IPS-18c (cell line): Measurements from ENCODE around the gene CDH6.

ENCODE experiments used
- H3K4me3 ChIP-seq: 2 replicates; pipeline ENCODE4 v1.7.0; 2013; ENCODE audit warnings: low read depth, mild to moderate bottlenecking, low read length, moderate library complexity; ENCODE audit not compliant: insufficient read depth
- H3K9me3 ChIP-seq: one replicate; pipeline ENCODE4 v1.6.1; 2013; ENCODE audit warnings: mild to moderate bottlenecking, low read length, moderate library complexity; ENCODE audit not compliant: control insufficient read depth, insufficient read depth

CDH6 gene

DNA sequence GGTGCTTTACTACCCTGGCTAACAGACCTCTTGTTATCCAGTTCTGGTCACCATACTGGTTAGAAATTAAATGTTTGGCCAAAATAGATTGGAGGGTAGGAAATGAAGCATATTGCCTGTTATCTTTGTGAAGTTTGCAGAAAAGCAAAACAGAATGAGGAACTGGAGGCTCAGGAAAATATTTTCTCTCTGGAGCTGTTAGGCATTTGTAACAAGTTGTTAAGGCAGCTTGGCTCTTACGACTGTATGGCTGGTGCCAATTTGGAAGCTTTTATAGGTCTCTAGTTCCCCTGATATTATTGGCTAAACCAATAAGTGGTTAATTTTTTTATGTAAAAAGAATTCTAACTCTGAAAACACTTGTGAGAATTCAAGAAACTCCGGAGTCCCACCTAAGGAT lies 35.8 kb downstream of the CDH6 start:
- H3K9me3 ChIP-seq, result no peaks in the 10 kb centered on the region
- no peak overlapping the region for H3K4me3 ChIP-seq

DNA sequence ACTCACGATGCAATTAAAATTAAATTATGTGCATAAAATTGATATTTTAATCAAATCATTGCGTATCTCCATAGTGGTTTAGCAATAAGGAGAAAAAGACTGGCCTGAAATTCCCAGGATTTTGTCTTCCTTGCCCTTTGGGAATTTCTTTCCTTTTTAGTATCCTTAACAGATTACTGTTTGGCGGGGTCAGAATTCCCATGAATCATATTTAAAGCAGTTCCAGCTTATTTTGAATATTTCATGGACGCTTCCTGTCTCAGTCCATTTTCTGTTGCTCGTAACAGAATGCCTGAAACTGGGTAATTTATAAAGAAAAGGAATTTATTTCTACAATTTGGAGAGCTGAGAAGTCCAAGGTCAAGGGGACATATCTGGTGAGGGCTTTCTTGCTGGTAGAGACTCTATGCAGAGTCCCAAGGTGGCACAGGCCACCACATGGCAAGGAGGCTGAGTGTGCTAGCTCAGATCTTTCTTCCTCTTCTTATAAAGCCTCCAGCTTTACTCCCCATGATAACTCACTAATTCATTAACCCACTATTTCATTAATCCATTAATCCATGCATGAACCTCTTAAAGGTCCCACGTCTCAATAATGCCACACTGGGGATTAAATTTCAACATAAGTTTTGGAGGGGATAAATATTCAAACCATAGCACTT lies 37.8 kb downstream of the CDH6 start:
- Histone ChIP-seq H3K9me3 (no peaks in the 10 kb centered on the region), H3K4me3 (no peak overlapping the region)

DNA sequence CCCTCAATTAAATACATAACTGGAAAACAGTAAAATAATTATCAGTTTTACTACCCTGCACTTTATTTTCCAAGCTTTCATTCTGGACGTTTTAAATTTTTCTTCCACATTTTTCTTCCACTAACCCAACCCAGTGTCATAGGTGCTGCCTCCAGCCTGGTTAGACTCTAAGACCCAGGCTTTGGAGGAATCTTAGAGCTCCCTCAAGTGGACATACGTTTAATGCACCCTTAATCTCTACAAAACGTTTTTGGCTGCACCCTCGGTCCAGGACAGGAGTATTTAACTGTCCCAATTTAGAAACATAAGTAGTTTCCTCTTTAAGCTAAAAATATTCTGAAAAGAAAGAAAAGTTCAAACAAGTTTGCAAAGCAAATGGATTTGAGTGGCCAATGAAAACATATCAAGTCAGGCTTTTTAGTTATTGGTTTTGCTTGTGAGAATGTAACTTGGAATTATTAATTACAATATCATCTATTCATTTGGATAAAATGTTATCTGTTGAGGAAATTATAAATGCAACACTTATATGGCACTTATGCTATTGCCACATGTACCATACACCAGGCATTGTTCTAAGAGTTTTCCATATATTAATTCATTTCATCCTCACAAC lies 38.9 kb downstream of the CDH6 start:
- Histone ChIP-seq H3K9me3 (no peaks in the 10 kb centered on the region), H3K4me3 (no peak overlapping the region)

GRCh38 chr5:31235381-31235780 lies 41.9 kb downstream of the CDH6 start:
- no peak overlapping the region for H3K4me3 ChIP-seq
- no peaks in the 10 kb centered on the region for H3K9me3 ChIP-seq

- Histone ChIP-seq H3K4me3 (no peak overlapping the region), H3K9me3 (no peaks in the 10 kb centered on the region)
Measured at GRCh38 chr5:31236339-31236738, 42.9 kb downstream of the CDH6 start.

DNA sequence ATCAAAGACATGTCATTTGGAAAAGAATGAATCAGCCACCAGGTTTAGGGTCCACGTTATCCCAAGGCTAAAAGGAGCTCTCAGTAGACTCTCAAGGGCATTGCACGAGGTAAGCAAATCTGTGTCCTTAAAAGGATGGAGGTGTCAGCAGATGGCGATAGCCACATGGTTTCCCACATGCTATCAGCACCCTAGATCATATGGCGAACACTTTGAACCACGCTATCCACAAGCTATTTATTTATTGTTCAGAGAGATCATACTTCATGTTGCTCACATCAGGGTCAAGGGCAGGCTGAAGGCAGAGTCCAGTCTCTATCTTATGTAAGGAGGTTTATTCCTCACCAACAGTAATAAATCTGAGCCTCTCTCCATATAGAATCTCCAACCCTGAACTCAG lies 43.7 kb downstream of the CDH6 start:
- no peak overlapping the region for H3K4me3 ChIP-seq

DNA sequence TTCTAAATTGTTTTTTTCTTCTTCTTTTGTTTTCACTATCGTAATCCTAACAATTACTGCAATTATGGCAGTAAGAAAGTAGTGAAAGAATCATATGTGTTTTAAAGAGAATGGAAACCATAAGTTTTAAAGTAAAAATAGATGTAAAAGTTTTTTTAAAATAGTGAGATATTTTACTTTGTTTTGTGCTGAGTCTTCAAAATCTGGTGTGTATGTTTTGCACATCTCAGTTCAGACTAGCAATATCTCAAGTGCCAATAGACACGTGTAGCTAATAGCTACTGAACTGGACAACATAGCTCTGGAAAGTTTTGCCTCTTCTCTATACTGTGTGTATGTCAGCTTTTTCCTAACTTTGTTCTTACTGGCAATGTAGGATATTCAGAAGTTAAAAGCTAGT lies 45.0 kb downstream of the CDH6 start:
- Histone ChIP-seq H3K4me3 (no peak overlapping the region), H3K9me3 (no peaks in the 10 kb centered on the region)

More for the DNA sequence above, 43.7 kb downstream of the CDH6 start:
- no peaks in the 10 kb centered on the region for H3K9me3 ChIP-seq

DNA sequence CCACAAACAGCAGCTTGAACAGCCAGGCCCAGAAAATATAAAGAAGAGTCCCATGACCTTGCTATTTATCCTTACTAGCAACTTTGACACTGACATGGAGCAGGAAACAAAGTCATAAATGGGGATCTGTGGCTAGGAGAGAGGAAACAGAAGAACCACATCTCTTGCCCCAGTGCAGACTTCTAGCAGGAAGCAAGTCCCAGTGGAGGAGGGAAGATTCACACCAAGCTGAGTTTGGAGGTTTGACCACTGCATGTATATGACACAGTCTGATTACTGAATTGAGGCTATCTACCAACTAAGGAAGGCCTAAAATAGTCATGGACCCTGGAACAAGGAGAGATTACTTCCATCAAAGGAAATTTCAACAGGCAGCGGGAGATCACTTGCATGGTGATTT lies 51.4 kb downstream of the CDH6 start:
- Histone ChIP-seq H3K4me3 (no peak overlapping the region), H3K9me3 (no peaks in the 10 kb centered on the region)

DNA sequence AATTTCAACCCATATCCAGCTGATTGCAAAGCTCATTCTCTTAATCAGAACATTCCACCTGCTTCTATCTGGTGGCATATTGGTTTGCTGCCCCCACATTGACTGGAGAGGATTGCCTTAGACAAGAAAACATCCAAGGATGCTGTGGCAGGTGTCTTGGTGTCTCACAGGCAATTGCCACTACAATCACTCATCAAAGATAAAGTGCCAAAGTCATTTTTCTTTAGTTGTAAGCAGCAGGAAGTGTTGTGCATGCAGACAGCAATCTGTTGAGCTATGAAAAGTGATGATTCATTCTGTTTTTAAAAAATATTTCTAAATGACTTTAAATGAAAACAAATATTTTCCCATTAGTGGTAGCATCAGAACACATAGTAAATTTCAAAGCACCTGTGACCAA lies 53.9 kb downstream of the CDH6 start:
- Histone ChIP-seq H3K4me3 (no peak overlapping the region), H3K9me3 (no peaks in the 10 kb centered on the region)

- Histone ChIP-seq H3K9me3 (no peaks in the 10 kb centered on the region), H3K4me3 (no peak overlapping the region)
Measured at GRCh38 chr5:31250201-31250600, 56.7 kb downstream of the CDH6 start.

DNA sequence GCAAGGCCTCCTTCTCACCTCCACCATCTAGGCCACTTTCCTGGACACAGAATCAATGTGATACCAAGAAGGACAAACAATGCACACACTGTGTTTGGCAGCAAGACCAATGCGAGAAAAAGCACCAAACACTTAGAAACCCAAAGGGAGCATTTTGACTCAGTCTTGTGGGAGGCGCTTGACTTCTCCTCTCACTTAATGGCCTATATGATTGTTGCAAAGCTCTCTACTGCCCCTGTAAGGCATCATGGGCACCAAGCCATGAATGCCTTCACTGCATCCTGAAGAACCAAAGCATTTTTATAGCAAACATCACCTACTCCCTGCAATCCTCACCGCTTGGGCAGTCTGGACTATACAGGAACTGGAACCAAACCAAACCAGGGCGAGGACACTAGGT lies 57.5 kb downstream of the CDH6 start:
- Histone ChIP-seq H3K4me3 (no peak overlapping the region), H3K9me3 (no peaks in the 10 kb centered on the region)

- Histone ChIP-seq H3K4me3 (no peak overlapping the region), H3K9me3 (no peaks in the 10 kb centered on the region)
Measured at GRCh38 chr5:31255041-31255440, 61.6 kb downstream of the CDH6 start.

DNA sequence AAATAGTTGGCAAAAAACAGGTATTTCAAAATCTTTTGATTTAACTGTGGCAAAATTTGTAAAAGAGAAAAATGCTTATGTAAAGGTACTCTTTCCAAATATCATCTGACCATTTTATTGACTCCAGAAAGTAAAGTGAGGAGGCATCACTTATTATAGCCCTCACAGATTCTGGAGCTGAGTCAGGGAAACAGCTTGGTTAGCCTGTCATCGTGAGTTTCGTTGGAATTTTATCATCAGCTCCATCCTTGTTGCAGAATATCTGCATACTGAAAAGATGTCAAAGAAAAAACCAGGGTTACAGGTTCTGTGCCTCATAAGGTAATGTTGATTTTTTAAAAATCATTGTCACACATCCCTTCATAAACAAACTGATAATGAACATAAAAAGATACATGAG lies 74.8 kb downstream of the CDH6 start:
- Histone ChIP-seq H3K9me3 (no peaks in the 10 kb centered on the region), H3K4me3 (no peak overlapping the region)

- no peak overlapping the region for H3K4me3 ChIP-seq
Measured at GRCh38 chr5:31268686-31269085, 75.2 kb downstream of the CDH6 start.

GRCh38 chr5:31269259-31269658 lies 75.8 kb downstream of the CDH6 start:
- Histone ChIP-seq H3K9me3 (no peaks in the 10 kb centered on the region), H3K4me3 (no peak overlapping the region)

More at GRCh38 chr5:31268686-31269085, 75.2 kb downstream of the CDH6 start:
- H3K9me3 ChIP-seq, result no peaks in the 10 kb centered on the region

DNA sequence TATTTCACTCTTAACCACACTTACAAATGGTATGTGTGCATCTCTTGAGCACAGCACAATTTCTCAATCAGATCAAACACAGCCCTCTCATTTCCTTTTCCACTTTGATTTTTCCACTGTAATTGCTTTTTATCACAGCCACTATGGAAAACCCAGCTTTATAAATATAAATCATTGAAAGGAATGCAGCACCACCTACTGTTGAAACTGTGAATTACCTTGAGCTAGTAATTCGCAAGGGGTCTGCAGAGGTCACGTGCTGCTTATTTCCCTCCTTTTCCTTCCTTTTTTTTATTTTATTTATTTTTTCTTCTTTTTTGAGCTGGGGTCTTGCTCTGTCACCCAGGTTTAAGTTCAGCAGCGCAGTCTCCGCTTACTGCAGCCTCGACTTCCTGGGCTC lies 76.9 kb downstream of the CDH6 start:
- Histone ChIP-seq H3K9me3 (no peaks in the 10 kb centered on the region), H3K4me3 (no peak overlapping the region)

GRCh38 chr5:31271567-31271966 lies 78.1 kb downstream of the CDH6 start:
- Histone ChIP-seq H3K9me3 (no peaks in the 10 kb centered on the region), H3K4me3 (no peak overlapping the region)

GRCh38 chr5:31273161-31273560 lies 79.7 kb downstream of the CDH6 start:
- no peaks in the 10 kb centered on the region for H3K9me3 ChIP-seq

More at GRCh38 chr5:31273161-31273560, 79.7 kb downstream of the CDH6 start:
- no peak overlapping the region for H3K4me3 ChIP-seq
